Measurements from ENCODE around the gene TTC1.
"Not testable (repeated sequence)": the region's sequence is repeated elsewhere in the genome, so short reads cannot be mapped to it uniquely, and the experiment has no call there.

The TTC1 gene

GRCh38 chr5:160040471-160040835 lies 31.5 kb downstream of the TTC1 start:
- no peak for DNase-seq (ENCODE audit: low read depth)

- no peak for DNase-seq (ENCODE audit: low read depth)
Measured at GRCh38 chr5:160042671-160043070, 33.7 kb downstream of the TTC1 start.

GRCh38 chr5:160044391-160044804 lies 35.5 kb downstream of the TTC1 start:
- no peak for DNase-seq (ENCODE audit: low read depth)

GRCh38 chr5:160044967-160045366 lies 36.0 kb downstream of the TTC1 start:
- no peak for DNase-seq (ENCODE audit: low read depth)

- DNase-seq (ENCODE audit: low read depth) = no peak
Measured at GRCh38 chr5:160047423-160047822, 38.5 kb downstream of the TTC1 start.

- DNase-seq (ENCODE audit: low read depth) = no peak
Measured at GRCh38 chr5:160048131-160048530, 39.2 kb downstream of the TTC1 start.

GRCh38 chr5:160049099-160049498 lies 40.2 kb downstream of the TTC1 start:
- DNase-seq (ENCODE audit: low read depth) = no peak

GRCh38 chr5:160054047-160054446 lies 45.1 kb downstream of the TTC1 start:
- no peak for DNase-seq (ENCODE audit: low read depth)

GRCh38 chr5:160054831-160055230 lies 45.9 kb downstream of the TTC1 start:
- no peak for DNase-seq (ENCODE audit: low read depth)

GRCh38 chr5:160057256-160057655 lies 48.3 kb downstream of the TTC1 start:
- DNase-seq (ENCODE audit: low read depth) = no peak

GRCh38 chr5:160060001-160060400 lies 51.1 kb downstream of the TTC1 start:
- no peak for DNase-seq (ENCODE audit: low read depth)

GRCh38 chr5:160061770-160062169 lies 52.8 kb downstream of the TTC1 start:
- DNase-seq (ENCODE audit: low read depth) = no peak

GRCh38 chr5:160064417-160064810 lies 55.5 kb downstream of the TTC1 start:
- no peak for DNase-seq (ENCODE audit: low read depth)

- DNase-seq (ENCODE audit: low read depth) = no peak
Measured at GRCh38 chr5:160064995-160065614, 56.2 kb downstream of the TTC1 start.

GRCh38 chr5:160069120-160069519 lies 60.2 kb downstream of the TTC1 start:
- DNase-seq (ENCODE audit: low read depth) = not testable (repeated sequence)

GRCh38 chr5:160071516-160071915 lies 62.6 kb downstream of the TTC1 start:
- no peak for DNase-seq (ENCODE audit: low read depth)

- DNase-seq (ENCODE audit: low read depth) = no peak
Measured at GRCh38 chr5:160071916-160072315, 63.0 kb downstream of the TTC1 start.

- DNase-seq (ENCODE audit: low read depth) = no peak
Measured at GRCh38 chr5:160075073-160075472, 66.1 kb downstream of the TTC1 start.

- DNase-seq (ENCODE audit: low read depth) = no peak
Measured at GRCh38 chr5:160076997-160077396, 68.1 kb downstream of the TTC1 start.

GRCh38 chr5:160079753-160080152 lies 70.8 kb downstream of the TTC1 start:
- DNase-seq (ENCODE audit: low read depth) = no peak

GRCh38 chr5:160081495-160081894 lies 72.6 kb downstream of the TTC1 start:
- no peak for DNase-seq (ENCODE audit: low read depth)

GRCh38 chr5:160082614-160083500 lies 73.9 kb downstream of the TTC1 start:
- DNase-seq (ENCODE audit: low read depth) = no peak

GRCh38 chr5:160083501-160083900 lies 74.6 kb downstream of the TTC1 start:
- DNase-seq (ENCODE audit: low read depth) = no peak

GRCh38 chr5:160084144-160084543 lies 75.2 kb downstream of the TTC1 start:
- no peak for DNase-seq (ENCODE audit: low read depth)

All from T-helper 22 cell (primary cell).